Measurements from ENCODE around the gene UNC80.

DNA sequence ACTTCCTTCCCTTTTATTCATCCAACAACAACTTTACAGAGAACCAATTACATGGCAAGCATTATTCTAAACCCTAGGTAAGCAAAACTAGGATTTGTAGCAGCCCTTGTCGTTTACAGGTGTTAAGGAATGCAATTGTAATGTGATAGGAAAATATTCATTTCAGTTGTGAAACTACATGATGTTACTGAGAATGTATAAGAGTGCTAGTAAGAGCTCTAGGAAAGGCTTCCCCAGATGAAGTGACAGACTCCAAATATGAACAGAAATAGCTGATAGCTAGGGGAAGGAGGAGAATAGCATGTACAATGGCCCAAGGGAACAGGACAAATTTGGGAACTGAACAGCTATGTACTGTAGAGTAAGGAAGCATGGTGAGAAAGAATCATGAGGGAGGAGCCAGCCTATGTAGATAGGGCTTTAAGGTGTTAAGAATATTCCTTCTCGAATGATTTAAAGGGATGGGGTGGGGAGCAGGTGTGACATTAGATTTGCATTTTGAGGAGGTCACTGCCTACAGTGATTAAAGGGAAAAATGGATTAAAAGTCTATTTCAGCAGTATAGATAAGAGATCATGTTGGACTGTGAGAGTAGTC is 262.6 kb downstream of the UNC80 start:
- TF ChIP-seq, protein P1, sequence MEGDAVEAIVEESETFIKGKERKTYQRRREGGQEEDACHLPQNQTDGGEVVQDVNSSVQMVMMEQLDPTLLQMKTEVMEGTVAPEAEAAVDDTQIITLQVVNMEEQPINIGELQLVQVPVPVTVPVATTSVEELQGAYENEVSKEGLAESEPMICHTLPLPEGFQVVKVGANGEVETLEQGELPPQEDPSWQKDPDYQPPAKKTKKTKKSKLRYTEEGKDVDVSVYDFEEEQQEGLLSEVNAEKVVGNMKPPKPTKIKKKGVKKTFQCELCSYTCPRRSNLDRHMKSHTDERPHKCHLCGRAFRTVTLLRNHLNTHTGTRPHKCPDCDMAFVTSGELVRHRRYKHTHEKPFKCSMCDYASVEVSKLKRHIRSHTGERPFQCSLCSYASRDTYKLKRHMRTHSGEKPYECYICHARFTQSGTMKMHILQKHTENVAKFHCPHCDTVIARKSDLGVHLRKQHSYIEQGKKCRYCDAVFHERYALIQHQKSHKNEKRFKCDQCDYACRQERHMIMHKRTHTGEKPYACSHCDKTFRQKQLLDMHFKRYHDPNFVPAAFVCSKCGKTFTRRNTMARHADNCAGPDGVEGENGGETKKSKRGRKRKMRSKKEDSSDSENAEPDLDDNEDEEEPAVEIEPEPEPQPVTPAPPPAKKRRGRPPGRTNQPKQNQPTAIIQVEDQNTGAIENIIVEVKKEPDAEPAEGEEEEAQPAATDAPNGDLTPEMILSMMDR (conservative IDR thresholded peaks at IDR 0.05; ENCODE audit: low read depth, low read length) = no peak
- no peak for TF ChIP-seq EZH2 (IDR thresholded peaks at IDR 0.05; ENCODE audit: low read length, unreplicated experiment)
